Middle frontal gyrus (tissue), 1 donor: ENCODE measurements around the gene ADA.
A peak's percentile ranks its signal among the peaks of the same experiment; 100 is the strongest.

ENCODE experiments used
- DNase-seq: peaks from one replicate; pipeline ENCODE4 v3.0.0-alpha.2; 2015; ENCODE audit warnings: low spot score; ENCODE audit errors: extremely low spot score

The ADA gene

GRCh38 chr20:44625361-44625760 is 26.1 kb downstream of the ADA start:
- DNase-seq: no peak

- DNase-seq: no peak
Measured at GRCh38 chr20:44624743-44625271, 26.7 kb downstream of the ADA start.

GRCh38 chr20:44624152-44624551 is 27.3 kb downstream of the ADA start:
- DNase-seq: no peak

GRCh38 chr20:44622501-44623270 is 28.8 kb downstream of the ADA start:
- no peak for DNase-seq

DNA sequence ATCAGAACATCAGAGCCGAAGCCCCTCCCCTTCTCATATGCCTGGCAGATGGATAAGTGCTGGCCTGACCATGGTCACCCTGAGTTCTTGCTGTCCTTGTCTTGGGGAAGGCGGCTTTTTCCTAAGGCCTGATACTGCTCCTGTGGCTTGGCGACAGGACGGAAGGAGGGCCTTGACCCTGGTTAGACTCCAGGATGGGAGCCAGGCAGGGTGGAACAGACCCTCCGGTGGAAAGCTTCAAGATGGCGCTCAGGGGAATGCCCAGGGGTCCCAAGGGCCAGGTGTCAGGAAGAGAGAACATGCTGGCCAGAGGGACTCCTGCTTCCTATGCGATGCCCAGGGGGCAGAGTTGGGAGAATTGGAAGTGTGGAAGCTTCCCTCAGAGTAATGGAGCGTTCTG is 29.6 kb downstream of the ADA start:
- no peak for DNase-seq

GRCh38 chr20:44621325-44621724 is 30.2 kb downstream of the ADA start:
- DNase-seq: no peak

DNA sequence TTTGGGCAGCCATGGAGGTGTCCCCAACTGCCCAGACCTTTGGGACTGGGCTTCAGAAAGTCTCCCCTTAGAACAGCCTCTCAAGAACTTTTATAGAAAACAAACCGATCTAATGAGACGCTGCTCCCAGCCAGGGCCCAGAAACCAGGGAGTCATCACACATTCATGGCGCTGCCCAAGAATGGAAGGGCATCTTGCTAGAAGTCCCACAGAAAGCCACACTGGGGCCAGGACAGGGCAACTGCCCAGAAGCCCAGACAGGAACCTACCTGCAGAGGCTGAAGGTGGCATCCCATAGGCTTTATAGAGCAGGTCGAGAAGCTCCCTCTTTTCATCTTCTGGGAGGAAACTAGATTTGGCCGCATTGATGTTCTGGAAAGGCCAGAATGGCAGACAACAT is 31.5 kb downstream of the ADA start:
- DNase-seq: no peak

DNA sequence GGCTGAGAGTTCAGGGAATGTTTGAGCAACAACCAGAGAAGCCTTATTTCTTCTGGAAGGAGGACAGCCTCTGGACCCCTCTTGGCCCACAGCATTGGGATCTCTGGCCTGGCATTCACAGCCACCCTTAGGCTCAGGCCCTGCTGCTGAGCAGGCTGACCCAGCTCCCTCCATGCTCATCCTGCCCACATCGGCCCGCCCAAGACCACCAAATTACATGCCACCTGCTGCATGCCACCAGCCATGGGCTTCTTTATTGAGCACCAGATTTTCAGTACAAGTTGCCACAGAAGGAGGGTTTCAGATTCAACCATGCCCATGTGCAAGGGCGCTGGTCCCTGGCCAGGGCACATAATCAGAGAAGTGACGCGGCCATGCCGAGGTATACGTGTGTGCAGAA is 32.2 kb downstream of the ADA start:
- no peak for DNase-seq

DNA sequence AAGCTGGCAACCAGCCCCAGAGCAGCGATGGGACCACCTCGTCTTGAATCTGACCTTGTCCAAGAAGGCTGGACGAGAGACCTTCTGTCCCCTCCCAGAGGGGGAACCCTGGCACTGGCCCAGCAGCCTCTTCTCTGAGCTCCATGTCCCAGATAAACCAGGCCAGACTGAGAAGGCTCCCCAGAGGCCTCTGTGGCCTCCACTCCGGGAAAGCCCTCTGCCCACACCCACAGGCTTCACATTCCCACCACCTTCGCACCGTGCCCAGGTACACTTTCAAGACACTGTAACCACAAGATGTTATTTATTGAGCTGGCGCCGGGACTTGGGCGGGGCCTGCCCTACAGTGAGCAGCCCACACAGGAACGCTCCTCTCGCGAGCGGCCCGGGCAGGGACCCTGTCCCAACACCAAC is 33.2 kb downstream of the ADA start:
- DNase-seq: no peak

- no peak for DNase-seq
Measured at GRCh38 chr20:44616604-44616964, 34.9 kb downstream of the ADA start.

DNA sequence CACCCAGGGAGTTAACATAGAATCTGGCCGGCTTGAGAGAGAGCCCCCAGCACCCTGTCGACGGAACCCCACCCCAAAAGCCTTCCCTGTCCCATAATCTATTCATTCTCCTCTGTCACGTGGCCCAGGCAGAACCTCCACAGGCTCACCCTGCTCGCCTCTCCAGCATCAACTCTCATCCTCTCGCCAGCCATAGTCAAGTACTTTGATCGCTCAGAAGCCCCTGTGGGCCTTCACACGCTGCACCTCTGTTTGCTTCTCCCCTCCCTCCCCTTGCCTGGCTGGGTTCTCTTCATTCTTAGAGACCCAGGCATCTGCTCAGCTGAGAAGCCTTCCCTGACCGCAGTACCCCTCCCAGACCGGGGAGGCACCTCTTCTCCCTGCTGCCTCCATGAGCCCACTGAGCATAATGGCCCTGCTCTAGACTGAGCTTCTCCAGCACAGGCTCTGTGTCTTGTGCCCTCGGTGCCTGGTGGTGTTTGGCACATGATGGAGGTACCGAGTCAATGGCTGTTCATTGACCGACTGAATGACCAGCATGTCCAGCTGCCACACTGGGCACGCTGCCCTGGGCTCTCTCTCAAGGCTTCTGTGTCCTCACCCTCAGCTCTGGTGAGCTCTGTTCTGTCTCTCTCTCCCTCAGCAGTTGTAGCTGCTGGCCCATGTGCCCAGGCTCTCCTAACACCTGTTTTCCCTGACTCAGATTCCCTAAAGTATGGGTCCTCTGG is 35.5 kb downstream of the ADA start:
- DNase-seq: peak; percentile 68

GRCh38 chr20:44615169-44615791 is 36.2 kb downstream of the ADA start:
- DNase-seq: no peak

DNA sequence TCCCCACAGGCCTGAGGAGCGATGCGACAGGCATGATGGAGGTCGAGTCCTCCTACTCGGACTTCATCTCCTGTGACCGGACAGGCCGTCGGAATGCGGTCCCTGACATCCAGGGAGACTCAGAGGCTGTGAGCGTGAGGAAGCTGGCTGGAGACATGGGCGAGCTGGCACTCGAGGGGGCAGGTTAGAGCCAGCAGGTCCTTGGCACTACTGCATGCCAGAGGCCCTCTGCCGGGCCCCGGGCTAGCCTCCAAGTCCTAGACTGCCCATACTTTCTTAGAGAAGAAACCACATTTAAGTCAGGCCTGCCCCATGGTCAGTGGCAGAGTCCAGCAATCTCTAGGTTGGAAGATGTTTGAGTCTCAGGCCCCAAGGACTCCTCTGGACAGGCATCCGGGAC is 37.0 kb downstream of the ADA start:
- DNase-seq: no peak

GRCh38 chr20:44613575-44613974 is 37.9 kb downstream of the ADA start:
- no peak for DNase-seq

DNA sequence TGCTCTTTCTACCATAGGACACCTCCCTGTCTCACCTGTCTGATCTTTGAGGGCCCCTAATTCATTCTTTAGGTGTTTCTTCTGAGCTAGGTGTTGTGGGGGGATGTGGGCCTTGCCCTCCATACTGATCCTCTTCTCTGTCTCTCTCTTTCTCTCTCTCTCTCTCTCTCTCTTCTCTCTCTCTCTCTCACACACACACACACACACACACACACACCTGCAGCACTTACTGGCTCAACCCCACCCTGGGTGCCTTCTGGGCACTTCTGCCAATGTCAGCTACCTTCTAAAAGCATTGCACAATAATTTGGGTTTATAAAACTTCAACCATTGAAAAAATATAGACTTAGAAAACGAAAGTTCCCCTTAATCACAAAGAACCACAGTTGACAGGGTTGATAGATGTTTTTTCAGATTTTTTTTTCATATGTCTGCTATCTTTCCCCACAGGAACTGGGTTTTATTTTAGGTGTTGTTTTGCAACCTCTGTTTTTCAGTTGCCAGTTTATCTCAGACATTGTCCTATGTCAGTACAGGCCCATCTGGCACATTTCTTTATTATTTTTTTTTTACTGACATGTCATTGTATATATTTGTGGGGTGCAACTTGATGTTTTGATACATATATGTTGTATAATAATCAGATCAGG is 41.1 kb downstream of the ADA start:
- DNase-seq: no peak

DNA sequence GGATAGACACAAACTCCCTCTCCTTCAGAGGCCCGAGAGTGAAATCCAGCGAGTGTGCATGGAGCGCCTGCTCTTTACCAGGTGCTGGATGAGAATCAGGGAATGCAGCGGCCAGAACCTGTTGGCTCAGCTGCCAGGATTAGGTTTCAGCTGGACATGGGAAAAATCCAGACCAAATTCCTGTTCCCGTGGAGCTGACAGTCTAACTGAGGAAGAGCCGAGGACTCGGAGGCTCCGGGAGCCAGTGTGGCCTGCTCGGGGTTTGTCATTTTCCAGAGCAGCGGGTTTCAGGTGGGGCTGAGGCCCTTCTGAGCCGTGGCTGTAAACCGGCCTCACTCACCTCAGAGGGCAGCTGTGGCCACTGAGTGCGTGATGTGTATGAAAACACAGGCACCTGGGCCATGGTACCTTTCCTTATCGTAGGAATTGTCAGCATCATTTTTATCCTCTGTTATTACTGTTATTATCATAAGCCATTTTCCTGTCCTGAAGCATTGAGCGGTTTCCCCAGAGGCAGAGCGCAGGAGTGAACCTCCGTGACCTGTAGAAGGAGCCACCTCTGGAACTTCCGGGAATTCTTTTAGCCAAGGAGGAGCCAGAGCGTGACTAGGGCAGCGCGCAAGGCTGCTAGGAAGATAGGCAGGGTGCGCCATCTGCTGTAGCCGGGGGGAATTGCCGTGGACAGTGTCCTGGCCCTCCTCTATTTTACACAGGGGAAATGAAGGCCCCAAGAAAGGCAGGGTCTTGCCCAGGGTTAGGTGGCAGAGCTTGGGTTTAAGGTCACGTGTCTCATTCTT is 41.8 kb downstream of the ADA start:
- peak; percentile 90 for DNase-seq

- DNase-seq: no peak
Measured at GRCh38 chr20:44609006-44609515, 42.4 kb downstream of the ADA start.

DNA sequence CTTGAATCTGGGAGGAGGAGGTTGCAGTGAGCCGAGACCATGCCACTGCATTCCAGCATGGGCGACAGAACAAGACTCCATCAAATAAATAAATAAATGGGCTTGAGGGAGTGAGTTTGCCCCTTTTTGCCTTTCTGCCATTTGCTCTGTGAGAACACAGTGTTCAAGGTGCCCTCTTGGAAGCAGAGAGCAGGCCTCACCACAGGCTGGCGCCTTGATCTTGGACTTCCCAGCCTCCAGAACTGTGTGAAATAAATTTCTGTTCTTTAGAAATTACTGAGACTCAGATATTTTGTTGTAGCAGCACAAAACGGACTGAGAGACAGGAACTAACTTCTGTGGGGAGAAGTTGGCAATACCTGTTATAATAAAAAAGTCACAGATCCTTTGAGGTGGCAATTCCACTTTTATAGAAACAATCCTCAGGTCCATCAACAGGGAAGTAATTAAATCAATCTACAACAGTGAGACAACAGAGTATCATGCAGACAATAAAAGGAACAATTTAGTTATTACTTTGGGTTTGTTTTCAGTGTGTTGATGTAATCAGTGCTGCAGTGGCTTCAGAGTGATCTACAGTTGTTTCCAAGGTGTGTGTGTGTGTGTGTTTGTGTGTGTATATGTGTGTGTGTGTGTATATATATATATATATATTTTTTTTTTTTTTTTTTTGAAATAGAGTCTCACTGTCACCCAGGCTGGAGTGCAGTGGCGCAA is 44.6 kb downstream of the ADA start:
- no peak for DNase-seq

GRCh38 chr20:44603327-44603726 is 48.2 kb downstream of the ADA start:
- no peak for DNase-seq

GRCh38 chr20:44601801-44602204 is 49.7 kb downstream of the ADA start:
- DNase-seq: no peak
